HG03342 (cell line): ENCODE results near the gene MDGA2.

ENCODE experiments used
- ATAC-seq: cut with Tn5 transposase; IDR thresholded peaks from one replicate; pipeline ENCODE4 v1.9.1; 2021; ENCODE audit warnings: mild to moderate bottlenecking, moderate library complexity; ENCODE audit not compliant: unreplicated experiment

The MDGA2 gene

GRCh38 chr14:47155395-47155794, 520.0 kb downstream of the MDGA2 start:
- ATAC-seq = no peak

GRCh38 chr14:47154276-47154797, 521.1 kb downstream of the MDGA2 start:
- no peak for ATAC-seq

DNA sequence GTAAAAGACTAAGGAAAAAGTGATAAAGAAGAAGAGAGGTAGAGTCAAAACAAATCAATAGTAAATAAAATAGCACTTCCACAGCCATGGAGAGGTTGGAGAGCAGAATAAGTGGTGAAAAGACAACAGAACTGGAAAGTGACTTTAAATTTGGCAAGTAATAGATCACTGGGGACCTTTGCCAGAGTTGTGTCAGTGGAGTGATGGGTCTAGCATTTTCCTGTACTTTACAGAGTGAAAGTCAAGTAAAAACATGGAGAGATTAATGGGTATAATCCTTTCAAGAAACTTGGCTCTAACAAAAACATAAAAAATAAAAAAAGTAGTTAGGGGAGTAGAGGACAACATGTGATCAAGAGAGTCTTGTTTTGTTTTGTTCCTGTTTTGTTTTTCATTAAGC, 521.7 kb downstream of the MDGA2 start:
- no peak for ATAC-seq

- ATAC-seq = no peak
These were observed 525.1 kb downstream of the MDGA2 start for GRCh38 chr14:47150267-47150666.

DNA sequence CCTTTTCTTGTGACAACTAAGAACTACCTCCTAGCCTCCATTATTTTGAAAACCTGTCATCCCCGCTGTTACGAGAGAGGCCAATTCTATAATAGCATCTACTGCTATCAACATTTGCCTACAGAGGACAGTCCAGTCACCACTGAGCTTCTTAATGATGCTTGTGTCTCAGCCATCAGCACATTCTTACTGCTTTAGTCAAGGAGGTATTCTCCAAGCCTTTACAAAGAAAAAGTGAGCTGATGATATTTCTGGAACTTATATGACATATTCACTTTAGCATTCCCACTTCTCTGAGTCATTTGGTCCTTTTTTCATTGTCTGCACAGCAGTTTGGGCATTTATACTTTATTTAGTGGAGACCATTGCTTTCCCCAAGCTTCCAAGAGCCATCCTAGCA, 526.1 kb downstream of the MDGA2 start:
- ATAC-seq = no peak

- ATAC-seq = no peak
These were observed 526.7 kb downstream of the MDGA2 start for GRCh38 chr14:47148686-47149085.

- no peak for ATAC-seq
These were observed 554.8 kb downstream of the MDGA2 start for GRCh38 chr14:47120645-47121044.

- no peak for ATAC-seq
These were observed 571.6 kb downstream of the MDGA2 start for GRCh38 chr14:47103771-47104170.

- no peak for ATAC-seq
These were observed 572.9 kb downstream of the MDGA2 start for GRCh38 chr14:47102472-47102871.

GRCh38 chr14:47085678-47086077, 589.7 kb downstream of the MDGA2 start:
- no peak for ATAC-seq

DNA sequence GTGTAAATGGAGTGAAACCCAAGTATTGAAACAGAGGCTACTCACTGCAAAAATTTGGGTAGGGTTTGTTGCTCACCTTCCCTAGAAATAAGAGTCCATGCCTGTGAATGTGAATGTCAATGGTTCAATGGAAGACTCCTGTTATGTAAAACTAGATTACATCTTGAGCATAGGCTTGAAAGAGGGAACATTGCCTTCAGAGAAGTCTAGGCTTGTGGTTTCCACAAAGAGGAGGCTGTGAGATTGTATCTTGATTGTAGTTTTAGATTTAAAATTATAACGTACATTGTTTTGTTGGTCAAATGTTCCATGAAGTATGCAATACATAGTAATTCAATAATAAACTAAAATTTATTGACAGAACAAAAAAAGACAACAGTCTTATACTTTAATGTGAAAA, 610.1 kb downstream of the MDGA2 start:
- ATAC-seq = no peak

GRCh38 chr14:47060050-47060449, 615.4 kb downstream of the MDGA2 start:
- no peak for ATAC-seq

DNA sequence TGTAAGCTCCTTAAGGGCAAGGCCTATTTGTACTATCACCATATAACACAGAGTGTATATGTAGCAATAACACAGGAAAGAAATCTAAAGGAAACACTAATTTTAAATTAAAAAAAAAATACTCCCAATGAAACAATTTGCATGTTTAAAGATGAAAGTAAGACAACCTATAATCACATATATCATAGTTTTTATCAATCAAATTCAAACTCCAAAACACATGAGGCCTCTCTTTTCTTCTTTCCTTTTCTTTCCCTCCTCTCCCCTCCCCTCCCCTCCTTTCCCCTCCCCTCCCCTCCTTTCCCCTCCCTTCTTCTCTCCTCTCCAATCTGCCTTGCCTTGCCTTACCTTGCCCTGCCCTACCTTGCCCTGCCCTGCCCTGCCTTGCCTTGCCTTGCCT, 618.0 kb downstream of the MDGA2 start:
- ATAC-seq = no peak

GRCh38 chr14:47044841-47045240, 630.6 kb downstream of the MDGA2 start:
- ATAC-seq = no peak

DNA sequence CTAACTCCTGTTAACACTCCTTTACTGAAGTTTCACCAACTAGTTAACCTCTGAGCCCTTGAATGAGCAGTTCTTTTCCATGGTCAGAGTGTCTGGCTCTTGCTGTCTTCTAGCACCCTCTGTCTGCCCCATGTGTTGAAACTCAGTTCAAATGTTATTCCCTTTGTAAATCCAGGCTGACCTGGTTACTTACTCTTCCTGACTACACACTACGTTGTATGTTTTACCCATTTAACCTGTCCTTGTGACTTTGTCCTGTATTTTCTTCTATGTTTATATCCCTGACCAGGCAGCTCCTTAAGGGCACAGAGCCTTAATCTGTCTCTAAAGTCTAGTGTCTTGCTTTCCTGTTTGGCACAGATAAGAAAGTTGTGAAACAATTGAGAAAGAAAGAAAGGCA, 634.9 kb downstream of the MDGA2 start:
- ATAC-seq = no peak

GRCh38 chr14:47039336-47039735, 636.1 kb downstream of the MDGA2 start:
- ATAC-seq = no peak

DNA sequence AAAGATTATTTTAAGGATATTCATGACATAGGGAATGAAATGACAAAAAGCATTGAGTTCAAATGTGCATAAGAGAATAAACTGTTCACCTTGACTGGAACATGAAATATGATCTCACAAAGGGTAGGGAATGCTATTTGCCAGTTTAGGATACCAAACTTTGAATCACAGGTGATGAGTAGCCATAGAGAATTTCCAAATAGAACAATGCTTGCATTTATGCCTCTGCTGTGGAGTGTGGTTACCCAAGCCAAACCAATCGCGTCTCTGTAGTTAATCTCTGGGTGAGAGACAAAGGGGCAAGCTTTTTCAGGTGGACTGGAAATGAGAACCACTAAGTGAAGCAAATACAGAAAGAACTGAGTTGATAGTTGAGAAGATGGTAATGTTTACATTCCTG, 652.7 kb downstream of the MDGA2 start:
- ATAC-seq = no peak

DNA sequence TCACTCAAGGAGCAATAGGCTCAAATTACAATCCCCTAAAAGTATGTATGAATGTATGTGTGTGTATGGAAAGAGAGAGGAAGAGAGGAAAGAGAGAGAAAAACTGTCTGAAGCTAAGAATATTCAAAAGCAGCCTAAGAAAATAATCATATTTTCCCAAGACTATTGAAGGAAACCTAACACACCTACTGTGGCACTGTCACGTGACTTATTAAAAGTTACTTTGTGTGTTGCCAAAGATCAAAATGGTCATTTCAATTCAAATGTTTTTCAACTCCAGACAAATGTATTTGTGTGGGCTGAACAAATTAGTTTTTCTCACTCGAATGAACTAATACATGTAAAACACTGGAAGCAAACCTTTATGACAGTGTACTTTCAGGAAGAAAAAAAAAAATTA, 654.9 kb downstream of the MDGA2 start:
- no peak for ATAC-seq

GRCh38 chr14:47012533-47013280, 662.7 kb downstream of the MDGA2 start:
- ATAC-seq = no peak

- no peak for ATAC-seq
These were observed 665.8 kb downstream of the MDGA2 start for GRCh38 chr14:47009615-47010014.

- no peak for ATAC-seq
These were observed 666.7 kb downstream of the MDGA2 start for GRCh38 chr14:47008732-47009131.

DNA sequence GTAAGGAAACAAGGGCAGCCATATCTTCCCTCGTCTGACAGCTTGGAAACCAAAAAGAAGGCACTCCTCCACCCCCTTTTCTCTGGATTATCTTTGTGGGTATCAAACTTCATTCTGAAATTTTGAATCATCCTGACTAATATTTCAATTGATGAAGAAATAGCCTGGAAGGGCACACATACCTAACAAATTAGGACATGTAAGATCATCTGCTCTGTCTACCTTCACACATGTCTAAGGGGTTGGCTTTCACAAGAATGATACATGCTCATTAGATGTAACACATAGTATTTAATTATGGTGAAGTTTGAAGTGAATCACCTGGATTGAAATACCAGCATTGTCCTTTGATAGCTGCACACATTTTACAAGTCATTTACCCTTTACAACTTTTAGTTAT, 675.7 kb downstream of the MDGA2 start:
- ATAC-seq = no peak

DNA sequence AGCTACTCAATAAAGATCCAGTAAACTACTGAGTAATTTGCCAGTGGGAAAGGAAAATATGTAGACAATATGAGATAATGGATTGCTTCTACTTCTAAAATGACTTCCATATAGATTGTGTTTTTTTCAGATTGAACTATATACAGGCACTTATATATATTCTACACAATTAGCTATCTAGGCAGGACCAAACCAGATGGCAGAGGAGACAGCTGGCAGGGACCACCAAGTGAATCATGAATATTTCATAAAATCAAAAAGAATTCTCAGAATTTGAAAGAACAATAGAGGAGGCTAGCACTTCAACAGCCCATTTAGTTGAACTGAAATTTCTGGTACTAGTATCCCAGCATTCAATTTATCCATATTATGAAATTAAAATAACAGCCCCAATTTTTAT, 685.8 kb downstream of the MDGA2 start:
- no peak for ATAC-seq
